ENCODE results near the gene ALDH3A1. TPM values are rescaled to one million over a fixed set of nuclear protein-coding genes. Genes with fewer than 3 reads are reported as not detected.

ALDH3A1 gene
- total and polyA plus RNA-seq, 2 donors = 0.76 to 2.2 TPM

DNA sequence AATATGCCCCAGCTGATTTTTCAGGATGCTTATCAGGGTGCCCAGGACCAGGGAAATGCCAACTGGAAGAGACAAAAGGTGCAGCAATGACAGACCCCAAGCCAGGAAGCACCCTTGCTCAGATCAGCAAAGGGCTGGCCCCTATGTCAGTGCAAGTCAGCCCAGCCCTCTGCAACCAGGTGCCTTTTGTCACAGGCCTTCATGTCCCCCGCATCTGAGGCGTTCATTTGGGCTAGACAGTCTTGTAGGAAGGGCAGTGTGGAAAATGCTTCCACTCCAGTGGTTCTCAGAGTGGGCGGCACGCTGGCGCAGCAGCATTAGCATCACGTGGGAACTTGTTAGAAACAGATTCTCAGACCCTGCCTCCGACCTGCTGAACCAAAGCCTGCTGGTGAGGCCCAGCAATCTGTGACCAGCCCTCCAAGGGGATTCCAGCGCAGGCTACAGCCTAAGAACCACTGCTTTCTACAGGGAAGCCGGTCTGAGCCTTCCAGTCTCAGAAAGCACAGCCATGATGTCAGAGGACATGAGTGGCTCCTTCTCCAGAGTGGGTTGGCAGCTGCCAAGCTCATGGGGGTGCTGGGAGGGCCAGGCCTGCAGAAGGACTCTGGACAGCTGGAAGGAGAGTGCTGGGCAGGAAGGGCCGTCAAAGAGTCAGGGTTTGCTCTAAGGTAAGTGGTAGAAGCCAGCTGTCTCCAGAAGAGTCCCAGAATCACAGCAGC lies 44.8 kb downstream of the ALDH3A1 start:
- Histone ChIP-seq H3K27ac (ENCODE audit: low read depth in 1 of 2, low read length in 1 of 2) (no peak overlapping the region), H3K4me1 (ENCODE audit: control insufficient read depth in 2 of 2, insufficient read depth in 2 of 2, low read length in 2 of 2) (no peaks in the 10 kb centered on the region), H3K9me3 (ENCODE audit: control insufficient read depth in 2 of 2, insufficient read depth in 1 of 2, low read length in 1 of 2) (no peaks in the 10 kb centered on the region), H3K27me3 (ENCODE audit: control insufficient read depth in 2 of 2, insufficient read depth in 1 of 2, low read length in 1 of 2) (no peaks in the 10 kb centered on the region), H3K4me3 (ENCODE audit: low read length in 2 of 2) (no peak overlapping the region), H3K36me3 (ENCODE audit: control insufficient read depth in 2 of 2, insufficient read depth in 2 of 2, low read length in 1 of 2) (no peaks in the 10 kb centered on the region)
- DNase-seq (ENCODE audit: low read depth in 6 of 9, low spot score in 9 of 9) = no peak
- 86% methylated on average over 10 of the region's 10 CpGs for WGBS

DNA sequence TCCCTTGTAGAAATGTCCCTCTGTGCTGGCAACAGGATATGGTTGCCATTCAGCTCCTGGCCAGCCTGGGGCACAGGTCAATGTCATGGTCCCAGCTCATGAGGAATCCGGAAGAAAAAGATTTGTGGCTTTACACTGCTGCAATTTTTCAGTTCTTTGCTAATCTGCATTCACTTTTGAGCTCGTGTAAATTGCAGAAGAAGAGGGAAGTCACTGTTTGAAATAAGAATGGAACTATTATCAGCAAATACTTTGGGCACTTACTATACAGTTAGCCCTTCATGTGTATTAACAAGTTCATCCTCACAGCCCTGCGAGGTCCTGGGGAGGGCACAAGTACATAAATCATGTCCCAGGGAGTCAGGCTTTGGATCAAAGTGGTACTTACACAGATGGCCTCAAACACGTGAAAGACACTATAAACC lies 45.9 kb downstream of the ALDH3A1 start:
- Histone ChIP-seq H3K27ac (ENCODE audit: low read depth in 1 of 2, low read length in 1 of 2) (no peak overlapping the region), H3K27me3 (ENCODE audit: control insufficient read depth in 2 of 2, insufficient read depth in 1 of 2, low read length in 1 of 2) (no peaks in the 10 kb centered on the region), H3K4me3 (ENCODE audit: low read length in 2 of 2) (no peak overlapping the region), H3K36me3 (ENCODE audit: control insufficient read depth in 2 of 2, insufficient read depth in 2 of 2, low read length in 1 of 2) (no peaks in the 10 kb centered on the region), H3K9me3 (ENCODE audit: control insufficient read depth in 2 of 2, insufficient read depth in 1 of 2, low read length in 1 of 2) (no peaks in the 10 kb centered on the region), H3K4me1 (ENCODE audit: control insufficient read depth in 2 of 2, insufficient read depth in 2 of 2, low read length in 2 of 2) (no peaks in the 10 kb centered on the region)
- 74% methylated on average over 4 of the region's 4 CpGs for WGBS
- no peak for DNase-seq (ENCODE audit: low read depth in 6 of 9, low spot score in 9 of 9)

Other genes starting within 250 kb of the ALDH3A1 start
- gene SLC47A1, start 214.4 kb downstream of the ALDH3A1 start, total RNA-seq = 0.33 TPM
- 1.4 TPM for gene SLC47A1, start 214.4 kb downstream of the ALDH3A1 start, polyA plus RNA-seq
- gene ALDH3A2, start 99.5 kb downstream of the ALDH3A1 start, total RNA-seq = 19.9 TPM
- gene ALDH3A2, start 99.5 kb downstream of the ALDH3A1 start, polyA plus RNA-seq = 50.9 TPM
- gene SLC47A2, start 31.7 kb downstream of the ALDH3A1 start, total RNA-seq = not detected
- 0.46 TPM for gene SLC47A2, start 31.7 kb downstream of the ALDH3A1 start, polyA plus RNA-seq
- gene ULK2, start 119.6 kb upstream of the ALDH3A1 start, total RNA-seq = 7.9 TPM
- gene ULK2, start 119.6 kb upstream of the ALDH3A1 start, polyA plus RNA-seq = 7.2 TPM
- gene AKAP10, start 229.5 kb upstream of the ALDH3A1 start, total RNA-seq = 24.9 TPM
- gene AKAP10, start 229.5 kb upstream of the ALDH3A1 start, polyA plus RNA-seq = 14.3 TPM

Data from thymus (tissue), 11 donors.